HG03469 (cell line): ENCODE results near the gene PIGV.

ENCODE experiments used
- ATAC-seq: cut with Tn5 transposase; IDR thresholded peaks from one replicate; pipeline ENCODE4 v1.9.1; 2021; ENCODE audit warnings: mild to moderate bottlenecking, moderate library complexity, moderate number of reproducible peaks; ENCODE audit not compliant: unreplicated experiment

PIGV gene

DNA sequence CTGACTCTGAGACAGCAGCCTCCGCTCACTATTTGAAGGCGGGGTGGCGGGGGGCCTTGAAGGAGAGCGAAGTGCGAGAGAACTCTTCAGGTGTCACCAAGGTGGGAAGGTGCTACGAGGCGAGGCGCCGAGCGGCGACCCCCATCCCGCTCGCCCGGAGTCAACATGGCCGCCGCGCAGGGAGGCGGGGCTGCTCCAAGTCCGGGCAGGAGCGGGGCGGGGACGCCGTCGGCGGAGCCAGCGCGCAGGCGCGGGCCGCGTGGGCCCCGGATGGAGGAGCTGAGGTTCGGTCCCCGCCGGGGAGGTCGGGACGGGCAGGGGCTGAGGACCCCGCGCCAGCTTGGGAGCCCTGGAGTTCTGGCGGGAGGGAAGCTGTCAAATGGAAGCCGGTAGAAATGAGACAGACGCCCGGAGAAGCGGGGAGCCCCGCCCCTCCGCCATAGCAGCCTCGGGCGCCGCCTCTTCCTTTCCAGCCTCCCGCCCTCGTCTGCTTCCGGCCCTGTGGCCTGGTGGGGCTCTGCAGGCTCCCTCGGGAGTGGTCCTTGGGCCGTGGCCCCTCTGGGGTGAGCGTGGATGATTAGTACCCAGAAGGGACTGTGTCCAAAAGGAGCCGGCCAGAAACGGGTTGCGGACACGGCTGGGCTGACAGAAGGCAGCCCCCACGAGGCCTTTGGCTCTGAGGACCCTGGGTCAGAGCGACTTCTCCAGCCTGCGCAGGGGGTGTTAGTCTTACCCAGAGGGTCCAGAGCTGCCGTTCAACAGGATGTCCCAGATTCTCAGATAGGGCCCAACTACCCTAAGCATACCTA lies at the start of gene PIGV:
PIGV (plus strand) TSS at position 245 of the 809 bp plus-strand sequence. CDS start 2,866 bp downstream, outside the sequence.
- ATAC-seq = no peak

DNA sequence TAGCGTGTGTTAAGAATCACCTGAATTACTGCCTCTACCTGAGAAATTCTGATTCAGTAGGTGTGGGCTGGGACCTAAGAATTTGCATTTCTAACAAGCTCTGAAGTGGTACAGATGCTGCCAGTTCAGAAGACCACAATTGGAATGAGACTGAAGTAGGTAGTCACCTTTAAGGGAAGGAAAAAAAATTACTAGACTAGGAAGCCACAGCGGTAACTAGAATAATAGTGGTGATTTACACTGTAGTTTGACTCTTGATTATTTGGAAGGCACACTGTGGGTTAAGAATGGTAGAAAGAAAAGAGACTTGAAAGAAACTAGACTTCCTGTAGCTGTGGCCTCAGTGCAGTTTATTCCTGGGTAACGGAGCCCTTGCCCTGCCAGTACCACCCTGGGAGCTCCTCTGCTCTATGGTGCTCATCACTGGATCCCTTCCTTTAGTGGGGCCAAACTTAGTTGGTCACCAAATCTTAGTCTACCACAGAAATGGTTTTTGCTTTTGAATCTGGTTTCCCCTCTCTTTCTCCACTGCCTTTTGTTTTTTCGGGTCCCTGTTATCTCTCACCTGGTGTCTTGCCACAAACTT lies 48.3 kb upstream of the PIGV start:
- no peak for ATAC-seq

DNA sequence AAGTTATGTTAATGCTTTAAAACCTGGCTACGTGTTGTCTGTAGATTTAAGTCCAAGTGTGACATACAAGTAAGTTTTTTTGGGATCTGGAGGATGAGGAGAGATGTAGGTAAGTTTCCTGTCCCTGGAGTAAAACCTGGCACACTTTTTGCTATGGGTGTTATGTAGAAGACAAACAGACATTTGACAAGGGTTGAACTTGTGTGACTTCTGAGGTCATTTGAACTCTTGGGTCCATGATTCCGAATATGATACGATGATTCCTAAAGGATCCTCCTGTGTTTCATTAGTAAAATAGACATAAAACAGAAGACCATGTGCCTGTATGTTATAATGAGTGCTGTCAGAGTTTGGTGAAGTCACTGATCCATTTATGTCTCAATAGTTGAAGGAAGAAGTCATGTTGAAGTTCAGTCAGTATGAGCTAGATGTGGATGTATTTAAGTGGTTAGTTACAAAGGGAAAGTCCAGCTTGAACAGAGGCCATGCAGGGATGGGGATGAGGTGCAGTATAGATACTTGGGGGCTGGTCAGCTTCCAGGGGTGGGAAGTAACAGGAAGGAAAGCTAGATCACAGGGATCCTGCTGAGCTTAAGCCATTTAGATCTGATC lies 47.6 kb upstream of the PIGV start:
- no peak for ATAC-seq

DNA sequence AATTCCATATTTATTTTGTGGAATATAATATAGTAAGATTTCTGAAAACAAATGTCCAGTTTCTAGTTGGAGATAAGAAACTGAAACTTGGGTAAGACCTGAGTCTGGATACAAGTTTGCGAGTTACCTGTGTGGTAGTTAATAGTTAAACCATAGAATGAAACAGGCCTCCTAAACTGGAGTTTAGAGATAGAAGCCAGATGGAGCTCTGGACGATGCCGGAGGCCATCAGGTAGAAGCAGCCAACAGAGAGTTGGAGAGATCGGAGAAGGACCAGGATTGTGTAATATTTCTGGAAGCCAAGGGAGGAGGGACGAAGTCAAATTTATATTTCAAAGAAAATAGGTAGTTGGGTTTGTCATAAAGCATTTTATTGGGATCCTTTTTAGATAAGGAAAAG lies 46.8 kb upstream of the PIGV start:
- no peak for ATAC-seq

DNA sequence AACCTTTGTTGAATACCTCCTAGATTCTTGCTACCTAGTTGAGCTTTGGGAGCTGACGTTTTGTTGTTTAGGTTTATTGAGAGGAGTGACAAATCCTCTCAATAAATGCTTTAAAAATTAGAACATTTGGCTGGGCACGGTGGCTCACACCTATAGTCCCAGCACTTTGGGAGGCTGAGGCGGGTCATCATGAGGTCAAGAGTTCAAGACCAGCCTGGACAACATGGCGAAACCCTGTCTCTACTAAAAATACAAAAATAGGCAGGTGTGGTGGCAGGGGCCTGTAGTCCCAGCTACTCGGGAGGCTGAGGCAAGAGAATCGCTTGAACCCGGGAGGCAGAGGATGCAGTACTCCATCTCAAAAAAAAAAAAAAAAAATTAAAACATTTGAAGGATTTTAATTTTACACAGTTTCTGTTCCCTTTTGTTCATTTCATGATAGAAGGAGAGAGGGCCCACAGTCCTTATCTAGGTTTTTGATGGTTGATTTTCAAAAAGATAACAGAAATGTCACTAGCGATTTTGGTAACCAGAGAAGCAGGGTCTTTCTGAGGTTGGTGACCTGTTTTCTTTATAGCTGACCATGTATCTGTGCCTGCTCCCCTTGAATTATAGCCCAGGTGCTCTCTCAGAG lies 44.2 kb upstream of the PIGV start:
- no peak for ATAC-seq

DNA sequence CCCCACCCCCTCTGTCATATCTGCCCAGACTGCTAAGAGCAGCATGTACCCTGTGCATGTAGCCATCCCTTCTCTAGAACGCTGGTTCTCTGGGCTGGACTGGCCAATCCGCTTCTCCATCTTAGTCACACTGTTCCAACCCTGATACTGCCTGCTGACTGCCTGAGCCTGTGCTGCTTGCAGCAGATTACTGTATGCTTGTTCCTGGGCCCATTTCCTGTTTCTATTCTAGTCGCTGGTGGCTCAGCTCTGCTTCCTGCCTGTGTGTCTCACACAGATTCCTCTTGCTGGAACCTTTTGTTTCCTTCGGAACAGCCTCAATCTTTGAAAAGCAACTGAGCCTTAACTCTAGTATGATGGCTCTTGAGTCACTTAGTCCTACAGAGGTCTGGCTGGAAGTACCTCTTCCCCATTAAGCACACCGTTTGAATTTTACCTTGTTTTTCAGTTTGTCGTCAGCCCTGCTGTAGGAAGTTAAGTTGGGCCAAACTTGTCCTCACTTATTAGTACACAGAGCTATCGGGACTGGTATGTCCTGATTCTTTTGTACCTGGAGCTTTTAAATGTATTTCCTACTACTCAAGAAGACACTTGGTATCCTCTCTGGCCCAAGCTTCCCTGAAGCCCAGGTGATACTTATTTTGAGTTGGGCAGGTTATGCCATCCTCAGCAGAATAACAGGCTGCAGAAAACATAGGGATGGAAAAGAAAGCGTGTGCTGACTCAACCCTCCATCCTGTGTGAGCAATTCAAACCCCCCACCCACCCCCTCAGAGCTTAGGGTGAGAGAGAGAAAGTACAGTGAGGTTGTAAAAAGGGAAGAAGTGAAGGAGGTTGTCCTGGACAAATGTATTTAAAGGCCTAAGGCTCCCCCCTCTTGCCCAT lies 43.4 kb upstream of the PIGV start:
- peak; percentile 85 for ATAC-seq

DNA sequence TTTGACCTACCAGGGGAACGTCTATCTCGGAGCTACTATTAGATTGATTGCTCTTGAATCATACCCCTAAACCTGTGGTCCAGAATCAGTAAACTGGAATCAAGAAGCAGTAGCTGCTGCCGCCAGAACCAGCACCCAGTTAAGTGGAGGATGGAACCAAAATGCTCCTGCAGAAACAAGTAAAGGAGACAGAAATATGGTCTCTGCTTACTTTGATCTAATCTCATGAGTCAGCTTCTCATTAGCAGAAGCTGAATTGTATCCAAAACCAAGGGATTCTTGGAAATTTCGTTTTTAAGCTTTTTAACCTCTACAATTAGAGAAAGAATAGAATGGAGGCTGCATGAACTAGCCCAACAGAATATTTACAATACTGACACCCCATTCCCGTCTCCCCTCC lies 42.6 kb upstream of the PIGV start:
- ATAC-seq = no peak

DNA sequence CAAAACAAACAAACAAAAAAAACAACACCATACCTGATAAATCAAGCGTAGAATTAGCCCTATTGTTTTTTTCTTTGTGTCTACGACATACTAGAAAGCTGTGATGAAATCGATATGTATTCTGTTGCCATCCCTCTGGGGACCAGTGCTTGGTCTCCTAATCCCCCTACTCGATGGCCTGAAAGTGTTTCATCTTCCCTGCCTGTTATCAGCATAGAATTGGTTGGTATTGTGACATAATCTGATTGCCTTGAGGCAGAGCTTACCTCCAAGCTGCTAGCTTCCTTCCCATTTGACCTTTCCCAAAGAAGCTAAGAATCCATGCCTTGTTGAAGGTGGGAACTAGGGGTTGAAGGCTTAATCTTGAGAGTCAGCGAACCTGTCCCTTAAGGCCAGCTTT lies 40.7 kb upstream of the PIGV start:
- no peak for ATAC-seq

DNA sequence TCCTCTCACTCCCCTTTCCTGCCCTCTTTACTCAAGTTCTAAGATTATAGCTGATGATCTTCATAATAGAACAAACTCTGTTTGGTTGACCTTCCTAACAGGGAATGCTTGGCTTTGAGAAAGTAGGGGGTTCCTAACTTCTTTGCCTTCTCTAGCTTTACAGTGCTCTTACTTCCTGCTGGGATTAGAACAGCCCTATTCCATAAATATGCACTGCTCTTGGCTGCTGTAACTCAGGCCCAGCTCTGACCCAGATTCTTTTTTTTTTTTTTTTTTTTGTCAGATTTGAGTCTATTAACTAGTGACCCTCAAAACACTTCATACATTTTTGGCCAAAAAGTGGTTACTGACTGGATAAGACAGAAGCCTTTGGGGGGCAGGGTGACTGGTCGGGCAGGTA lies 39.4 kb upstream of the PIGV start:
- no peak for ATAC-seq

DNA sequence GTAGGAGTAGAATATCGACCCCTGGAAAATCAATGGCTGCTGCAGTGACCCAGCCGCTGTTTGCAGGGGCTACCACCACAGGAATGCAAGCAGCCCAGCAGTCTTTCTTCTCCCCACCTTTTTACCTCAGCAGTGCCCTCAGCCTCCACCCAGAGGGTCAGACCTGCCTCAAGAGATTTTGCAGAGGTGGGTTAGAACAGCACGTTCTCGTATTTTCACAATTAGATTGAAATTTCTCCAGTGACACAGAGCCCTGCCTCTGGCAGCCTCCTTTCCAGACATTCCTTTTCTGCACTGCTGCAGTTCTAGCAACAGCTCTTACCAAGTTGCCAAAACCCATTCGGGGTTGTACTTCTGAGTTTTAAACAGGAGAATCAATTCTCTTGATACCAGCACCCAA lies 38.3 kb upstream of the PIGV start:
- no peak for ATAC-seq

DNA sequence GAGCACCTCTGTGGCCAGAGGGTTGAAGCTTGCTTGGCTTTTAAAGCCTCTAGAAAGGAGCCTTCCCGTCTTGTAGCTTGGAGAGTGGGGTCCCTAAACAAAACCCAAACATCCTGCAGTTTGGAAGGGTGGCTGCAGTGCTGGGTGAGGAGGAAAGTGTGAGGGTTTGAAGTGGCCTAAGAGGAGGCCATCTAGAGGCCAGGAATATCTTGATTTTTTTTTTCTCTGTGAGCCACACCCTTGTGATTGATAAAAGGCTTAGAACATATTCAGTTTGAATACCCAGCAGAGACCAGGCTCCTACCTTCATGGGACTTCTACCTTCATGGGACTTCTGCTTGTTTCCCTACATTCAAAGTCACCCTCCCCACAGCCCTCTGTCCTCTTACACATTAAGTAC lies 37.3 kb upstream of the PIGV start:
- ATAC-seq = no peak

DNA sequence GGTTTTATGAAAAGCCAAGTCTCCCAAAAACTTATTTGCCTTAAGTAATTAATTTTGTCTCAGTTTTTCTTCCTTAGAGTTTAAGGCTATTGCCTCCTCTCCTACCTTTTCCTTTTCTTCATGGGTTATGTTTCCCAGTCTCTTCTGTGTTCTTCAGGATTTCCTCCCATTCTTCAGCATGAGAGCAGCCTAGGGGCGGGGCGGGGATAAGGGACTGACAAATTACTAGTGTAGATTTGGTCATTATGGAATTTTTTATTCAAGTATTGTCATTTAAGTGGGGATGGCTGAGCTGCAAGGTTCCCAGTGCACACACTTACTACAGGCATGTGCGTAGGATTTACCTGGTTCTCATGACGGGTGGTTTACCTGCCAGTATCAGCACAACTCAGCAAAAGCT lies 35.2 kb upstream of the PIGV start:
- ATAC-seq = no peak

DNA sequence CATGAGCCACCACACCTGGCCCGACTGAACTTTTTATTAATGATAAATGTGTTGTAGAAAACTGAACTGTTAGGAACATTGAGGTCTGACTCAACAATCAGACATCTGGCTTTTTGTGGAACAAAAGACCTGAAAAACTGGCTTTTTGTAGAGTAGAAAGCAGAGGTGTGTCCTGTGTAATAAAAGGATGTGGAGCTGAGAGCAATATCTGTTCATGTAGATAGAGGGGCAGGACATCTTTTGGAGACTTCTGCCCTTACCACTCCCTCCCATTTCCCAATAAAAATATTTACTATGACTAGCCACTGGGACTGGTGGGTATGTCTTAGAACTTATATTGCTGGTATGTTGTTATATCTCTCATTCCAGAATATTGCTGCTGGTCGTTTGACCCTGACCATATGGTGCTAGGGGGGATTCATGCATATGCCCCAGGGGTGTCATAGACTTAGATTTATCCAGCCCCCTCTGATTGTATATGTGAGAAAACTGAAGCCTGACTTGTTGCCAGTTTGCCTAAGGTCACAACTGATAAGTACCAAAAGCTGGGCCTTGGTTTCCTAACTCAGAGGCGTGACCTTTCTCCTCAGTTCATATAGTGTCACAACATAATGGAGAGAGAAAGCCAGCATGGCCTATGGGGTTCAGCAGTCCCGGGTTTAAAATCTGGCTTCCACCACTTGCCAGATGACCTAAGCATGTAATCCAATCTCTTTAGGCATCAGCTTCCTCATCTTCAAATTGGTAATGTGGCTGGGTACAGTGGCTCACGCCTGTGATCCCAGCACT lies 33.5 kb upstream of the PIGV start:
- ATAC-seq = no peak

DNA sequence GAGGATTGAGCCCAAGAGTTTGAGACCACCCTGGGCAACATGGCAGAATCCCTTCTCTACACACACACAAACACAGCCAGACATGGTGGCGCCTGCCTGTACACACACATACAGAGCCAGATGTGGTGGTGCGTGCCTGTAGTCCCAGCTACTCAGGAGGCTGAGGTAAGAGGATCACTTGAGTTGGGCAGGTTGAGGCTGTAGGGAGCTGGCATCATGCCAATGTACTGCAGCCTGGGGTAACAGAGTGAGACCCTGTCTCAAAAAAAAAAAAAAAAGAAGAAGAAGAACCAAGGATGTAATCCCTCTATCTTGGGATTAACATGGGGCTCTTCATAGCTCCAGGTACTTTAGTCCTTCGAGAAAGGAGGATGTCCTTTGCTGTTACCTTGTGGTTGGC lies 29.4 kb upstream of the PIGV start:
- no peak for ATAC-seq

DNA sequence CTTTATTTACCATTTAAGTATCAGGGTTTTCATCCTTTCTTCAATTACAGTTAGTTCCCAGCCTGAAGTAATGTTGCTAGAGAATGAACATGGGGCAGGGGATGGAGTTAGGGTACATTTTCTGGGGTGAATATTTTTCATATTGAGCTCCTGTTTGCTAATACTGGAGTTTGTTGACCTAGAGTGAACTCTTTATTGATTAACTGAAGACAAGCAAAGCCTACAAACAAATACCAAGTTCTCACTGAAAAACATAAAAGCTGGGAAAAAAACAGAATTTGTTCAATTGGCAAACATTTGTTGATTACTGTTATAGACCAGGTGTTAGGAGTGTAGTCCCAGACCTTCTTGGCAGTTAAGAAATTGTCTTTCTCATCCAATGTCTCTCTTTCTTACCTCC lies 28.2 kb upstream of the PIGV start:
- ATAC-seq = no peak

DNA sequence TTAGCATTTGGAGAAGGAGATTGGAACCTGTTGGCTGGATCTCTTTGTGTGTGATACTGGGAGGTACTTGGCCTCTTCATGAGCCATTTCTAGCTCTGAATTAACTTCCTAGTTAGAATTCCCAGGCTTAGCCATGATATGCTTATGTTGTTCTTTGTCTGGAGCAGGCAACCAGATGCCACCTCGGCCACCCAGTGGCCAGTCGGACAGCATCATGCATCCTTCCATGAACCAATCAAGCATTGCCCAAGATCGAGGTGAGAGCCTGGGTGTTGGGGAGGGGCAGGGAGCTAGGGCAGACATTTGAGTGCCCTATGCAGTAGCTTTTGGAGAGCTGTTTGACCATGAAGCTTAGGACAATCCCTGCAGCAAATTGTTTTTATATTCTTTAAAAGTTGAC lies 26.5 kb upstream of the PIGV start:
- no peak for ATAC-seq

DNA sequence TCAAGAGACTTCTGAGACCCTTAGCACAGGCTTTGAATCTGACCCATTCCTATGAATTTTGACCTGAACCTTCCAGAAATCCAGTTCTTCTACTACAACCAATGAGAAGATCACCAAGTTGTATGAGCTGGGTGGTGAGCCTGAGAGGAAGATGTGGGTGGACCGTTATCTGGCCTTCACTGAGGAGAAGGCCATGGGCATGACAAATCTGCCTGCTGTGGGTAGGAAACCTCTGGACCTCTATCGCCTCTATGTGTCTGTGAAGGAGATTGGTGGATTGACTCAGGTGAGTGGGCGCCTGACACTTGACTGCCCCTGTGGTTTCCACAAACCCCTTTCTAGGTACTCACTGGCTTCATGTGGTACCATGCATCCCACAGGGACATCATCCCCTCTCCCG lies 20.0 kb upstream of the PIGV start:
- ATAC-seq = no peak

DNA sequence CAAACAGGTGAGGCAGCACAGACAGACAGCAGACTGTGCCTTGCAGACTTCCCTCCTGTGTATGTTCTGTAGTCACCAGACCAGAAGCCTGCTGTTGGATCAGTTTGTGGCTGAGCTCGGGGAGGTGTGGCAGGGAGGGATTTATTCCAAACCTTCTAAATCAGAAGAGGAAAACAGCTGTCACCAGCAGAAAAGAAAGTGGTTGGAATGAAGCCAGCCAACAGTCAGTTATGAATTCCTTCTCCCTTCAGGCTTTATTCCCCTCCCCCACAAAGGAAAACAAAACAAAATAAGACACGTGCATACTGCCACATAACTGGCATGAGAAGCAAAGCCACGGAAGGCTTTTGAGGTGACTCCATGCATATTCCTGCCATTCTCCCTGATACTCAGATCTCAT lies 19.0 kb upstream of the PIGV start:
- no peak for ATAC-seq

DNA sequence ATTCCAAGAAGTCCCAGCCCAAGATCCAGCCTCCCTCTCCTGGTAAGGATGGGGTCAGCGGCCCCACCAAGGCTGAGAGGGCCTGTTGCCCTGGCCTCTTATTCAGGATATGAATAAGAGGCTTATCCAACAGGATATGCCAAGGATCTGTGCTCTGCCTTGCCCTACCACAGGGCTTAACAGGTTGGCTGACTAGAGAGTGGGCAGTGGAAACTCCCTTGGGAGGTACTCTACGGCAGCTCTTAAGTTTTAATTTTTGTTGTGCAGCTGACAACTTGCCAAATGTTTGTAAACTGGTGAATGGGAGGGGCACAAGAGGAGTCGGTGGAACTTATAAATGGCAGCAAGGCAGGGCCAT lies 16.5 kb upstream of the PIGV start:
- no peak for ATAC-seq

DNA sequence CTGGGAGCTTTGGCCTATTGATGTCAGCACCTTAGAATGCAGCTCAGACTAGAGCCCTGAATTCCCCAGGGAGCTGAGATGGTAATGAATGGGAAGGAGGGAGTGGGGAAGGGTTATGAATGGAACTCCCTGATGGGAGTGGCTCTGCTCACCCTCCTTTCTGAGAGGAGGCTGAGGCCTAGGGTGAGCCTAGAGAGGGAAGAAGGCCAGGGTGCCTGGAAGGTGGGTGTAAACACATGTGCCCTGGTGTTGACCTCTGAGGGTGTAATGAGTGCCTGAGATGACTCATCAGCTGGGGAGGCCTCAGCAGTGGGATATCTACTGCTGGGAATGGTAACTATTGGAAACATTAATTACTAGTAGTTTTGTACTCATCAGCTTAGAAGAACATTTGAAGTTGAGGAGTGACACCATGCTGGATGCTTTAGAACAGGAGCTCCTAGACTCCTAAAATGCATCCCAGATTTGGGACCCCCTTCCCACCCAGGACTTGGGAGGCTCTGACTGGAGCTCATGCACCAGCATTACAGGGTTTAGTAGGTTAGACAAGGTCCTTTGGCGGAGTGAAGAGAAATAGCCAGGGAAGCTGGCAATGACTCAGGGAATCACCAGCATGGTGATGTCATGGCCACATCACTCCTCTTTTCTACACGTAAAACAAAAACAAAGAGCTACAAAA lies 16.0 kb upstream of the PIGV start:
- ATAC-seq = no peak
